ENCODE data around the gene RPGR. TPM values are rescaled to one million over a fixed set of nuclear protein-coding genes. Genes with fewer than 3 reads are reported as not detected.

The RPGR gene
- total RNA-seq, 2 experiments from 2014 or later: 4.2 to 6.1 TPM

DNA sequence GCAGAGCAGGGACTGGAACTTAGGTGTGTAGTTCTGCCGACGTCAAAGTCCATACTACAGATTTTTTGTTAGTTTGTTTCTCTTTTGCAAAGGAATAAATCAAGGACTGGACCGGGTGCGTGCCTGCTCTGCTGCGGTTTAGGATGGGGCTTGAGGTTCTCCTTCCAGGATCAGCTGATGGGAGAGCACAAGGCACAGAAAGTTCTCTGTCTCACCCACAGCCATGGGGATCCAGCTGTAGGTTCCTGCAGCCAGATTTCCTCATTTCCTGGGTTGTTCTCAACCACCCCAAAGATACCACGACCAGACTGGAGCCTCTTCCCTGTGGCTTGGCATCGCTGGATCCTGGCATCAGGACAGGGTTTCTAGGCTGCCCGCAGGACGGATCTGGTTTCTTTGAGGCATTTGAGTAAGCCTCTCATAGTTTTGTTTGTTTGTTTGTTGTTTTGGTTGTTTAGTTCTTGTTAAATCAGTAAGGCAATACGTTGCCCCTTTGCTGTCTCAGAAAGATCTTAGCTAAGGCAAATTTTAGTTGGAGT lies 105.8 kb downstream of the RPGR start:
- Mint-ChIP-seq H3K27ac (no peak overlapping the region), H3K4me3 (peak overlapping the region; percentile 22), H3K9me3 (ENCODE audit: low read depth) (no peaks in the 10 kb centered on the region), H3K4me1 (peaks cover 20% of the 10 kb centered on the region), H3K27me3 (peaks cover 60% of the 10 kb centered on the region), H3K36me3 (no peaks in the 10 kb centered on the region)
- DNase-seq (no peak), ATAC-seq (no peak)
- CTCF ChIA-PET: interaction anchor here (1.1 to 2.1 kb wide), 2 partner anchors 86 to 105 kb away, joined by 3 to 4 read pairs; partner anchors contain the start of gene RPGR

DNA sequence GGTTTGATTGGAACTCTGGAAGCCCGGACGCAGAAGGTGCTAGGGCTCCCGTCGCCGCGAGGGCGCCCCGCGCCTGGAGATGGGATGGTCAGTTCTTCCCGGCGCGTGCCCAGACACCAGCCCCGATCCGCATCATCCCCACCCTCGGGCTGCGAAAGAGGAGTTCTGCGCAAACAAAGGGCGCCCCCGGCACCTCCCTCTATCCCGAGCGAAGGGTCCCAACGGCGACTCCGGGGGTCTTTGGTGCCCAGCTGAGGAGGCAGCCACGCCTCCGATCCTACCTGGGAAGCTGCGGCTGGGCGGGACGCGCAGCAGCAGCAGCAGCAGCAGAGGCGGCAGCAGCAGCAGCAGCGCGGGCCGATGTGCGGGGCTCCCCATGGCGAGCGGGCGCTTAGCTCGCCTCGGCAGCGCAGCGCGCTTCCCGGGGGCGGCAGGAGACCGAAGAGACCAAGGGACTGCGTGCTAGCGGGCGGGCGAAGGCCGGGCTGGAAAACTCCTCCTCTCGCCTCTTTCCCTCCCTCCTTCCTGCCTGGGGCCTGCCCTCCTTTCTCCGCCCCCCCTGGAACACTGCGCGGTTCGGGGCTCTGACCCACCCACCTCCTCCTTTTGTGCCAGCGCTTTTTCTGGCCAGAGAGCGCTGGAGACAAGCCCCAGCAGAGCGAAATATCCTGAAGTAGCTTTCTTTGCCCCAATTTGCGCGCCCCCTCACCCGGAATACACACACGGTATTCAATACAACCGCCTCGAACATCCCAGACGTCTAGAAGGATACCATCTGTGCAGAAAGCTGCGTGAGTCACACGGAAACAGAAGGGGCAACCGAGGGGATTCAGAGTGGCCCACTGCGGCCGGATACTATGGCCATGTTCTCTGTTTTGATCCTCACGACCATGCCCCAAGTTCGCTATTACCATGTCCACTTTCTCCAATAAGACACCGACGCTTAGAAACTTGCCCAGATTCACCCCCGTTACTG lies 106.6 kb downstream of the RPGR start, which contains the start of gene SRPX:
TSS of gene SRPX (minus strand) at position 457 of the 976 bp plus-strand sequence. CDS start at position 378, 79 bp downstream.
- ATAC-seq (peak; percentile 55), DNase-seq (no peak)
- Mint-ChIP-seq H3K27me3 (peaks cover 65% of the 10 kb centered on the region), H3K9me3 (ENCODE audit: low read depth) (no peaks in the 10 kb centered on the region), H3K36me3 (no peaks in the 10 kb centered on the region), H3K4me3 (peak within 1 kb of the TSS; percentile 47), H3K27ac (no peak within 1 kb of the TSS), H3K4me1 (peaks cover 20% of the 10 kb centered on the region)
- CTCF ChIA-PET: interaction anchor here (0.6 to 2.1 kb wide), 3 partner anchors 101 to 106 kb away, joined by 3 to 8 read pairs (median 4); partner anchors contain the start of gene RPGR

DNA sequence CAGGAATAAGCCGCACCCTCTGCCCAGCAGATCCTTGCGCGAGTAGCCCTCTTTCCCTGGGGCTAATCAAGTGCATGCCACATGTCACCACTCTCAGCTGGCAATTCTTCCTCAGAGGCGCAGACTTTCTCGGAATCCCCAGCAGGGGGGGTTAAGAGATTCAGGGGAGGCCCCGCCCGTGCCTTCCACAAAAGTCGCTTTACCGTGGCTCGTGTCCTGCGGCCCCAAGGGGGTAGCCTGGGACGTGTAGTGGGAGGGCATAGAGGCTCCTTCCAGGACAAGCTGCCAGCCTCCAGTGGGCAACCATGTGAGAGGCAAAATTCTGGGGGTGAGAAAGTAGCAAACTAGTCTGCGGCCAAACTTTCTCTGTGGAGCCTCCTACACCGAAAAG lies 107.3 kb downstream of the RPGR start:
- CTCF ChIA-PET: interaction anchor here (0.6 to 2.1 kb wide), 5 partner anchors 9 to 107 kb away, joined by 3 to 8 read pairs (median 3); partner anchors contain the start of gene RPGR
- Mint-ChIP-seq H3K4me1 (peaks cover 20% of the 10 kb centered on the region), H3K36me3 (no peaks in the 10 kb centered on the region), H3K4me3 (peak overlapping the region; percentile 47), H3K27me3 (peaks cover 59% of the 10 kb centered on the region), H3K27ac (no peak overlapping the region), H3K9me3 (ENCODE audit: low read depth) (no peaks in the 10 kb centered on the region)
- peak; percentile 72 for ATAC-seq
- peak; percentile 50 for DNase-seq

Other genes starting within 250 kb of the RPGR start
- 1 to 10 TPM in 1 of 2 experiments, under 1 TPM in 1; 0.47 to 1.2 TPM for gene SRPX, start 106.6 kb downstream of the RPGR start, total RNA-seq
- gene OTC, start 25.1 kb upstream of the RPGR start, total RNA-seq: not detected
- gene TSPAN7, start 234.0 kb upstream of the RPGR start, total RNA-seq: not detected

Measured in activated CD8-positive, alpha-beta memory T cell treated with anti-CD3 and anti-CD28 coated beads, Interleukin-2, amount 10 ng/mL, durations not matched to agents 7 days and 5 days (primary cell).